ENCODE results near the gene DIPK1A.

The DIPK1A gene

DNA sequence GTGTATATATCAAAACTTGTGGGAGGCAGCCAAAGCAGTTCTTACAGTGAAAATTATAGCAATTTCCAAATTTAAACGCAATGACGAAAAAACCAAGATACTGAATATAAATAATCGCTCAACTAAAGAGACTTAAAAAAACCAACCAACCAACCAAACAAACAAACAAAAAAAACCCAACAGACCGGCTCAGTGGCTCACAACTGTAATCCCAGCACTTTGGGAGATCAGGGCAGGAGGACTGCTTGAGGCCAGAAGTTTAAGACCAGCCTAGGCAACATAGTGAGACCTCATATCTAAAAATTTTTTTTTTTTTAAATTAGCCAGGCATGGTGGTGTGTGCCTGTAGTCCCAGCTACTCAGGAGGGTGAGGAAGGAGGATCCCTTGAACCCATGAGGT, 106.0 kb downstream of the DIPK1A start:
- TF ChIP-seq, protein P1, sequence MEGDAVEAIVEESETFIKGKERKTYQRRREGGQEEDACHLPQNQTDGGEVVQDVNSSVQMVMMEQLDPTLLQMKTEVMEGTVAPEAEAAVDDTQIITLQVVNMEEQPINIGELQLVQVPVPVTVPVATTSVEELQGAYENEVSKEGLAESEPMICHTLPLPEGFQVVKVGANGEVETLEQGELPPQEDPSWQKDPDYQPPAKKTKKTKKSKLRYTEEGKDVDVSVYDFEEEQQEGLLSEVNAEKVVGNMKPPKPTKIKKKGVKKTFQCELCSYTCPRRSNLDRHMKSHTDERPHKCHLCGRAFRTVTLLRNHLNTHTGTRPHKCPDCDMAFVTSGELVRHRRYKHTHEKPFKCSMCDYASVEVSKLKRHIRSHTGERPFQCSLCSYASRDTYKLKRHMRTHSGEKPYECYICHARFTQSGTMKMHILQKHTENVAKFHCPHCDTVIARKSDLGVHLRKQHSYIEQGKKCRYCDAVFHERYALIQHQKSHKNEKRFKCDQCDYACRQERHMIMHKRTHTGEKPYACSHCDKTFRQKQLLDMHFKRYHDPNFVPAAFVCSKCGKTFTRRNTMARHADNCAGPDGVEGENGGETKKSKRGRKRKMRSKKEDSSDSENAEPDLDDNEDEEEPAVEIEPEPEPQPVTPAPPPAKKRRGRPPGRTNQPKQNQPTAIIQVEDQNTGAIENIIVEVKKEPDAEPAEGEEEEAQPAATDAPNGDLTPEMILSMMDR (IDR thresholded peaks at IDR 0.05; ENCODE audit: extremely low read depth, missing control alignments): no peak
- DNase-seq (ENCODE audit: low spot score): no peak

DNA sequence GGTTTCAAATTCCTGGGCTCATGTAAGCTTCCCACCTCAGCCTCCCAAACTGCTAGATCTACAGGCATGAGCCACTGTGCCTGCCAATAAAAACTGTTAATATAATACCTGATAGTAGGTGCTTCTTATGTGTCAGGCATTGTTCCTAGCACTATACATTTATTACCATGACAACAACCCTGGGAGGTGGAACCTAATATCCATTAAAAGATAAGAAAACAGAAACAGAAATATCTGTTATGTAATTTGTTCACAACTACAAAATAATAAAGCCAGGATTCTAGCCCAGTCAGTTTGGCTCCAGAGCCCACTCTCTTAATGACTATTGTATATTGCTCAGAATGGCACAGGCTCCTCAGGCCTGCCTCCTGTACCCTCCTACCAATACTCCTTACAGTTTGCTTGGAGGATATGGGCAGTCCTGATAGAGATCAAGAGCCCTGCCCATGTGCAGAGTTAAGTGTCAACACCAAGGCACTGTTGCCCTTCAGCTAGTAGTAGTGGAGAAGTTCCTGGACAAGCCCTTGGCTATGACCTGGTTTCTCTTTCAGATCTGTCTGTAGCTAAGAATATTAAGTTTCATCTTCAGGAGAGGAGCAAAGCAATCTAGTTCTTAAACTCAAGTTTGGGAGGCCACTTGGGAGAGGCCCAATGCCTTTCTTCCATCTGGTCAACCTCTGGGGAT, 107.0 kb downstream of the DIPK1A start:
- DNase-seq (ENCODE audit: low spot score): no peak
- TF ChIP-seq, protein P1 (IDR thresholded peaks at IDR 0.05; ENCODE audit: extremely low read depth, missing control alignments): no peak

DNA sequence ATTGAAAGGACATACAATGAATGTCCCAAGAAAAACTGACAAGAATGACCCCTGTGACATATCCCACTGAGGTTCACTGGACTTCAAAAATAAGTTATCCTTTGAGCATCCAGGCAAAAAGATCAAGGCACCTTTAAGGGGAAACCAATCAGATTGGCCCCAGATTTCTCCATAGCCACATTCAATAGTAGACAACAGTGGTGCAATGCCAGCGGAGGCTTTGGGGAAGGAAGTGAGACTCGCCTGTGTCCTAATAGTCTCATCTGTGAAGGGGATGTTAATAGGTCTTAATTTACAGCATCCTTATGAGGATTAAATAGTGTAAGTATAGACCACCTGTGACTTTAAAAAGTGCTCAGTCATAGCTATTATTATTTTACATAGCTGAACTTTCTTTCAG, 108.0 kb downstream of the DIPK1A start:
- DNase-seq (ENCODE audit: low spot score): no peak
- TF ChIP-seq, protein P1 (IDR thresholded peaks at IDR 0.05; ENCODE audit: extremely low read depth, missing control alignments): no peak

DNA sequence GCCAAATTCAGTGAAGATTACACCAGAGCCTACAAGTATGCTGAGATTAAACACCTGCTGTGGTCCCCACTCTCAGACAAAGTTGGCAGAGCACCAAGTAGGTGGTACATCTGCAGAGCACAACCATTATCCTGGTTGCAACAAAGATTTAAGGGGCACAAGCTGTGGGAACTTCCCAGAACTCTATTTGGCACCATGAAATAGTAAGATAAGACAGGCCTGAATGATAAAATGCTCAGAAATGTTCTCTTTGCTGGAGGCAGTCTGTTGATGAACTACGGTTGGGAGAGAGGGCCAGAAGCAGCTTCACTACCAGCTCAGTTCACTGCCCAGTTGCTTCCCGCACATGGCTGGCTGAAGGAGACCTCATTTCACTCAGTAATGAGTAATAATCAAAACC, 109.5 kb downstream of the DIPK1A start:
- DNase-seq (ENCODE audit: low spot score): no peak
- TF ChIP-seq, protein P1 (IDR thresholded peaks at IDR 0.05; ENCODE audit: extremely low read depth, missing control alignments): no peak

DNA sequence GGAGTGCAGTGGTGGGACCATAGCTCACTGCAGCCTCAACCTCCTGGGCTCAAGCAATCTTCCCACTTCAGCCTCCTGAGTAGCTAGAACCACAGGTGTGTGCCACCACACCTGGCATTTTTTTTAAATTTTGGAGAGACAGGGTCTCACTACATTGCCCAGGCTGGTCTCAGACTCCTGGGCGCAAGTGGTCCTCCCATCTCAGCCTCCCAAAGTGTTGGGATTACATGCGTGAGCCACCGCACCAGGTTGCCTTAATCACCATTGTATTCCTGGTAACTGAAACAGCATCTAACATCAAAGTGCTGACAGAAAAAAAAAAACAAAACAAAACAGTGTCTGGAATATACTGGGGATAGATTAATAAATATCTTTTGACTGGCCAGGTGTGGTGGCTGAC, 111.2 kb downstream of the DIPK1A start:
- DNase-seq (ENCODE audit: low spot score): no peak
- TF ChIP-seq, protein P1 (IDR thresholded peaks at IDR 0.05; ENCODE audit: extremely low read depth, missing control alignments): no peak

DNA sequence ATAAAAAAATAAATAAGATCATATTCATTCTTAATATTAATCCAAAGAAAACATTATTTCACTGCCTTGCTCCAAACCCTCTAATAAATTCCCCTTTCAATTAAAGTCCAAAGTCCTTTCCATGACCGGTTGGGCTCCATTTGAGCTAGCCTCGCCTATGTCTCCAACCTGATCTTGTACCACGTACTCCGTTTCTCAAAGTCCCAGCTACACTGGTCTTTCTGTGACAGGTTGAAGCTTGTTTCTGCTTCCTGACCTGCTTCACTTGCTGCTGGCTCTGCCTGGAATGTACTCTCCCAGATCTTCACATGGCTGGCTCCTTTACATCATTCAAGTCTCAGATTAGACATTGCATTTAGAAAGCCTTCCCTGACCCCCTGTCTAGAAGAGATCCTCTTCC, 113.1 kb downstream of the DIPK1A start:
- no peak for DNase-seq (ENCODE audit: low spot score)
- TF ChIP-seq, protein P1 (IDR thresholded peaks at IDR 0.05; ENCODE audit: extremely low read depth, missing control alignments): no peak

DNA sequence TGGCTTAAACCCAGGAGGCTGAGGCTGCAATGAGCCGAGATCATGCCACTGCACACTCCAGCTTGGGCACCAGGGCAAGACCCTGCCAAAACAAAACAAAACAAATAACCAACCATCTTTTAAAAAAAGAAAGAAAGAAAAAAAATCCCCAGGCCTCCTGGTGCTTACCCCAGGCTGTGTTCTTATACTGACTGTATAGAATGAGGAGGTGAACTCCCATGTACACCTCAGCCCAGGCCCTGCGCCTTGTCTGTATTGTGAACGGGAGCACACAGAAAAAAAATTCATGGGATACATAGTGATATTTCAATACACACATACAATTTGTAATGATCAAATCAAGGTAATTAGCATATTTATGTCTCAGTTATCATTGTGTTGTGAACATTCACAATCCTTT, 115.4 kb downstream of the DIPK1A start:
- TF ChIP-seq, protein P1 (IDR thresholded peaks at IDR 0.05; ENCODE audit: extremely low read depth, missing control alignments): no peak

More for the DNA sequence above, 115.4 kb downstream of the DIPK1A start:
- no peak for DNase-seq (ENCODE audit: low spot score)

Measured in GM20000 (cell line).